Heart left ventricle (tissue), 16 donors: ENCODE data around the gene TGIF1. TPM values are rescaled to one million over a fixed set of nuclear protein-coding genes. Genes with fewer than 3 reads are reported as not detected.

Experiments
- ATAC-seq, 4 donors: fragments of 200-7000 bp; cut with Tn5 transposase; one replicate each; pipeline ENCODE4 v1.9.1; 2020 to 2022; ENCODE audit warnings: moderate library complexity in 4 of 4, mild to moderate bottlenecking in 3 of 4, moderate number of reproducible peaks in 1 of 4
- DNase-seq, 5 donors: peaks; one replicate each; pipeline ENCODE4 v3.0.0-alpha.2; 2020
- H3K27ac ChIP-seq, 12 donors: fragments of 200-600 bp; sonication (generic) in 4 of 12; one replicate each; pipeline versions ENCODE4 v1.5.0 to v1.8.0; 2016 to 2022; ENCODE audit warnings: mild to moderate bottlenecking in 2 of 12
- H3K27me3 ChIP-seq, 9 donors: fragments of 200-600 bp; sonication (generic) in 2 of 9; one replicate each; pipeline versions ENCODE4 v1.5.1 to v1.8.0; 2016 to 2022; ENCODE audit warnings: mild to moderate bottlenecking in 3 of 9
- H3K36me3 ChIP-seq, 9 donors: fragments of 200-600 bp; sonication (generic) in 2 of 9; one replicate each; pipeline versions ENCODE4 v1.5.0 to v1.8.0; 2018 to 2022; ENCODE audit warnings: mild to moderate bottlenecking in 2 of 9
- H3K4me1 ChIP-seq, 12 donors: fragments of 200-600 bp; sonication (generic) in 4 of 12; one replicate each; pipeline versions ENCODE4 v1.5.0 to v1.8.0; 2016 to 2022; ENCODE audit warnings: mild to moderate bottlenecking in 3 of 12
- H3K4me3 ChIP-seq, 12 donors: fragments of 200-600 bp; sonication (generic) in 4 of 12; one replicate each; pipeline versions ENCODE4 v1.5.0 to v1.8.0; 2017 to 2022; ENCODE audit warnings: mild to moderate bottlenecking in 9 of 12, moderate library complexity in 4 of 12
- H3K9me3 ChIP-seq, 12 donors: fragments of 200-600 bp; sonication (generic) in 4 of 12; one replicate each; pipeline versions ENCODE4 v1.5.0 to v1.8.0; 2016 to 2022; ENCODE audit warnings: mild to moderate bottlenecking in 1 of 12
- CTCF ChIP-seq, 12 donors: fragments of 200-600 bp; sonication (generic) in 4 of 12; IDR thresholded peaks; one replicate each; pipeline versions ENCODE4 v1.5.0 to v1.8.0; 2018 to 2022; ENCODE audit warnings: antibody characterized with exemption in 12 of 12, mild to moderate bottlenecking in 5 of 12
- POLR2A ChIP-seq, 2 donors: fragments of 450-650 bp; IDR thresholded peaks; one replicate each; pipeline ENCODE4 v1.6.1; 2017; ENCODE audit warnings: antibody characterized with exemption in 2 of 2, mild to moderate bottlenecking in 2 of 2, moderate library complexity in 2 of 2
- WGBS, 4 donors: extraction: QIAGEN DNeasy Blood & Tissue Kit in 2 of 4; methylation state at CpG; one replicate each; pipeline versions ENCODE4 v1.1.5 to v1.1.7; 2013 to 2018; 5-methylcytosine and 5-hydroxymethylcytosine counted together
- intact Hi-C, 10 donors: fragments of 100-400 bp; cut with DNase I; formaldehyde crosslinking; loops; one replicate each; pipeline versions ENCODE4 v1.11.1 to v1.14.2; 2022
- polyA plus RNA-seq, 2 donors: library from polyadenylated mRNA; stranded (reverse); fragments of 200-250 nt; gene quantifications; one replicate each; pipeline ENCODE4 v1.2.3, GENCODE V29; 2013
- total RNA-seq, 9 donors: library from RNA; depleted of rRNA in 2 of 9; stranded (reverse); fragments of >200 nt in 2 of 9; fragmentation: NEBNext Ultra II Directional in 3 of 9; extraction: Animal tissue kit (Norgen Biotek cat#: 25700) in 3 of 9; gene quantifications; one replicate each; pipeline versions ENCODE4 v1.1.0 to v1.2.4, GENCODE V29; 2016 to 2023
- donor health status: ischemic (EF 13 %, LVEDD 7.1; RV severe dilation, severe dysfunction).
- donor health status: healthy with polysubstance abuse.
- donor health status: DM: no; HTN: yes; CAD: no.
- donor health status: DM: no; HTN: no; CAD: no.
- donor health status: ischemic (EF 25% LVEDD 6.9; RV normal size, moderate dysfunction).
- donor health status: ischemic (EF 25% LVEDD 5.7; RV mildly dilated, moderate dysfunction).
- donor health status: healthy.
- donor health status: DM: yes; HTN: yes; CAD: no.
- donor health status: ischemic (EF 35%, LVEDD 5.7; RV mildly dilated, moderate dysfunction).
- donor health status: nonischemic (EF 11% LVEDD 7.7; RV severe dilation, severe dysfunction).
- donor health status: DM: yes; HTN: yes; CAD: no.
- donor health status: PGD.
- donor health status: ischemic (EF 29% LVEDD 5.4; RV normal size, mild dysfunction).
- donor health status: nonischemic (EF 23%, LVEDD 6.1; RV moderate dilation, normal function).

TGIF1 gene
- total and polyA plus RNA-seq, 11 donors: 5.0 to 37.5 (median 15.4) TPM

GRCh38 chr18:3504637-3505036, 54.7 kb downstream of the TGIF1 start:
- no peak for DNase-seq
- Histone ChIP-seq H3K36me3 (no peaks in the 10 kb centered on the region), H3K9me3 (no peaks in the 10 kb centered on the region), H3K27ac (no peak overlapping the region), H3K4me3 (no peak overlapping the region), H3K4me1 (peaks cover 0 to 5% (median 0%) of the 10 kb centered on the region in 12 donors), H3K27me3 (peaks cover 0 to 22% (median 12%) of the 10 kb centered on the region in 9 donors)
- TF ChIP-seq CTCF (IDR thresholded peaks at IDR 0.05): no peak
- no peak for TF ChIP-seq POLR2A (IDR thresholded peaks at IDR 0.05)
- intact Hi-C loops: no loop called here
- no peak for ATAC-seq
- WGBS, 4 donors: 69 to 90% (median 82%) methylated on average over 5 of the region's 5 CpGs

- intact Hi-C loops: no loop called here
- Histone ChIP-seq H3K36me3 (no peaks in the 10 kb centered on the region), H3K4me1 (peaks cover 0 to 5% (median 0%) of the 10 kb centered on the region in 12 donors), H3K4me3 (no peak overlapping the region), H3K27me3 (no peaks in the 10 kb centered on the region), H3K9me3 (no peaks in the 10 kb centered on the region), H3K27ac (no peak overlapping the region)
- DNase-seq (no peak), ATAC-seq (no peak)
- TF ChIP-seq POLR2A (IDR thresholded peaks at IDR 0.05): no peak
- TF ChIP-seq CTCF (IDR thresholded peaks at IDR 0.05): no peak
- 63 to 70% (median 69%) methylated on average over 17 of the region's 17 CpGs for WGBS, 4 donors
Measured at GRCh38 chr18:3508576-3509549, 58.9 kb downstream of the TGIF1 start.

Other genes with a start within 250 kb of the TGIF1 start
- 1,000 to 10,000 TPM in 4 of 9 donors, 100 to 1,000 TPM in 5; 393 to 1,344 (median 852) TPM for gene MYOM1, start 230.2 kb upstream of the TGIF1 start, total RNA-seq
- gene MYOM1, start 230.2 kb upstream of the TGIF1 start, polyA plus RNA-seq: 100 to 1,000 TPM; 112 to 262 TPM
- gene MYL12A, start 202.4 kb upstream of the TGIF1 start, total RNA-seq: 1,000 to 10,000 TPM; 1,642 to 7,537 (median 4,549) TPM
- 1,000 to 10,000 TPM; 2,104 to 2,994 TPM for gene MYL12A, start 202.4 kb upstream of the TGIF1 start, polyA plus RNA-seq
- 100 to 1,000 TPM; 185 to 292 (median 210) TPM for gene MYL12B, start 188.0 kb upstream of the TGIF1 start, total RNA-seq
- gene MYL12B, start 188.0 kb upstream of the TGIF1 start, polyA plus RNA-seq: 100 to 1,000 TPM; 317 to 462 TPM